ENCODE data around the gene AMY1C.

DNA sequence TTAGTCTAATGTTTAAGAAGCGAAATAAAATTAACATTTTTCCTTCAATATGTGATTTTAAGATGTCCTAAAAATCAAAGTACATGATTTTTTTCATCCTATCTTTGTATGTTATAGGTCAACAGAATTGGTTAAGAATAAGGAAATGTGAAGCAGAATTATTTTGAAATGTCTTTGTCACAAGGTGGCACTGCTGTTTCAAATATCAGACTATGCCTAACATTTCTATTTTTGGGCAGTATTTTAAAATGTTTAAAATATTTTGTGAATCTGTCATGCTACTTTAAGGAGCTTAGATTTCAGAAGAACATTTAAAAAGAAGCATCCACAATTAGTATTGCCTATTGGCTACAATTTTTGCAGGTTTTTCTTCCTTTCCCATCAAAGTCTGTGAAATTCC is 38.7 kb downstream of the AMY1C start:
- TF ChIP-seq, protein P1, sequence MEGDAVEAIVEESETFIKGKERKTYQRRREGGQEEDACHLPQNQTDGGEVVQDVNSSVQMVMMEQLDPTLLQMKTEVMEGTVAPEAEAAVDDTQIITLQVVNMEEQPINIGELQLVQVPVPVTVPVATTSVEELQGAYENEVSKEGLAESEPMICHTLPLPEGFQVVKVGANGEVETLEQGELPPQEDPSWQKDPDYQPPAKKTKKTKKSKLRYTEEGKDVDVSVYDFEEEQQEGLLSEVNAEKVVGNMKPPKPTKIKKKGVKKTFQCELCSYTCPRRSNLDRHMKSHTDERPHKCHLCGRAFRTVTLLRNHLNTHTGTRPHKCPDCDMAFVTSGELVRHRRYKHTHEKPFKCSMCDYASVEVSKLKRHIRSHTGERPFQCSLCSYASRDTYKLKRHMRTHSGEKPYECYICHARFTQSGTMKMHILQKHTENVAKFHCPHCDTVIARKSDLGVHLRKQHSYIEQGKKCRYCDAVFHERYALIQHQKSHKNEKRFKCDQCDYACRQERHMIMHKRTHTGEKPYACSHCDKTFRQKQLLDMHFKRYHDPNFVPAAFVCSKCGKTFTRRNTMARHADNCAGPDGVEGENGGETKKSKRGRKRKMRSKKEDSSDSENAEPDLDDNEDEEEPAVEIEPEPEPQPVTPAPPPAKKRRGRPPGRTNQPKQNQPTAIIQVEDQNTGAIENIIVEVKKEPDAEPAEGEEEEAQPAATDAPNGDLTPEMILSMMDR (IDR thresholded peaks at IDR 0.05 in 2 of 3, conservative IDR thresholded peaks at IDR 0.05 in 1 of 3; ENCODE audit: borderline replicate concordance in 1 of 3, insufficient read depth in 1 of 3, low read depth in 2 of 3, low read length in 2 of 3), result peak in 1 of 3 experiments; percentile 29; a peak in 1 of 6 replicates
- TF ChIP-seq RAD21 (IDR thresholded peaks at IDR 0.05; ENCODE audit: low read depth), result peak; percentile 11; the same call in 1 of the 2 replicates
- no peak for TF ChIP-seq FOSL1 (IDR thresholded peaks at IDR 0.05; ENCODE audit: low read depth)
- no peak for TF ChIP-seq ZFX (IDR thresholded peaks at IDR 0.05)
- TF ChIP-seq TCF7L2 (IDR thresholded peaks at IDR 0.05; ENCODE audit: borderline replicate concordance, extremely low read depth, insufficient read depth, insufficient read length), result no peak

Data from HCT116 (cell line).